Measurements from ENCODE around the gene CDK5RAP2.
"Not testable (repeated sequence)": the region's sequence is repeated elsewhere in the genome, so short reads cannot be mapped to it uniquely, and the experiment has no call there.

CDK5RAP2 gene

DNA sequence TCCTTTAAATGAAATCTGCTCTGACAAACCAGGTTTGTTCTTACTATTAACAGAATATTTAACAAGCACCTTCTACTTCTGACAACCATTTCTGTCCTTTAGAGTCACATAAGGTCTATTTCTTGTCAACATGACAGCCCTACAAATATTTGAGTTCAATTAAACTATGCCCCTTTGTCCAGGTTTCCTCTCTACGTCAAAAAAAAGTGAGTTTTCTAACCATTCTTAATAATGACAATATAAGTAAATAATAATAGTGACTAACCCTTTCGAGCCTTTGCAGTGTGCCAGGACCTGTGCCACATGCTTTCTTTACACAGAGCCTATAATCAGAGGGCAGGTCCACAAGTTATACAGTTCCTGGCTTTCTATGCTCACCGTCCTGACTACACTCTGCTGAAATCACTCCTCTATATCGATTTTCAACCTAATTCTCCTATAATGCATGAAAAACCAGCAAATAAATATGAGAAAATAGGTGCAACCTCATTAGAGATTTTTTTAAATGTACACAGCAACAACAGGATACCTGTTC is 115.0 kb downstream of the CDK5RAP2 start:
- no peak for DNase-seq (ENCODE audit: low spot score)

DNA sequence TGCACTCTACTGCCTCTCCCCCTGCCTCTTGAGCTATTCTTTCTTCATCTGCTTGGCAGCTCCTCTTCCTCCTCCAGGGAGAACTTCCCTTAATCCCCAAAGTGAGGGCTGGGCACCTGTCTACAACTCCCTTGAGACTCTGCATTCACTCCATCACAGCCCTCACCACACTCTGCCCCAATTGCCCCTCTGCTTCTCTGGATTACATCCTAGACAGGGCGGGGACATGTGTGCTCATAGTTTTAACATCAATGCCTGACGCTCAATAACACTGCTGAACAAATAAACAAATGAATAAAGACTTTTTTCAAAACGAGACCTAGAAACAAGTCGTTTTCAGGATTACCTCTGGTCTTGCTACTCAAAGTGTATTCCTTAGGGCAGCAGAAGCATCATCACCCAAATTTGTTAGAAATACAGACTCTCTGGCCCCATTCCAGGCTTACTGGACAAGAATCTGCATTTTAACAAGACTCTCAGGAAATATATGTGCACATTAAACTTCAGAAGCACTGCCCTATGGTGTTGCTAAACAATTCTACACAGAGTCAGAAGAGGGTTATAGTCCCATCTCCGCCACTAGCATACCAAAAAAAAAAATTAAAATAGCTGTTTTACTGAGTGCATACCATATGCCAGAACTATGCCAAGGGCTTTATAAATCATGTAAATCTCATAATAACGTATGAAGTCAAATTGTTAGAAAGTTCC is 115.6 kb downstream of the CDK5RAP2 start:
- DNase-seq (ENCODE audit: low spot score): no peak

DNA sequence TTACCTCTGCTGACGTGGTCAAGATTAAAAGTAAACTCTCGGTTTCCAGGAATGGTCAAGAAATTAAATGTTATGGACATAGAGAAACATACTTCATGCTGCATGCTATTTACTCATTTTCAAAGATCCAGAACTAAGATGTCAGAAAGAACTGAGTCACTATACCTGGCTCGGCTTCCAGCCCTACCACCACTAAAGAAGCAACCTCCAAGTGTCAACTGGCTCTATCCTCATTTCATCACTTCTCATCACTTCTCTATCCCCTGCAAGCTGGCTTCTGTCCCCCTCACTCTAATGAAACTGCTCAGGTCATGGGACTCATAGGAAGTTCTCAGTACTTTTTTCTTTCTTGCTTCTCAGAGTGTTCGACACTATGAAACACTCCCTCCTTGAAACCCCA is 116.2 kb downstream of the CDK5RAP2 start:
- no peak for DNase-seq (ENCODE audit: low spot score)

DNA sequence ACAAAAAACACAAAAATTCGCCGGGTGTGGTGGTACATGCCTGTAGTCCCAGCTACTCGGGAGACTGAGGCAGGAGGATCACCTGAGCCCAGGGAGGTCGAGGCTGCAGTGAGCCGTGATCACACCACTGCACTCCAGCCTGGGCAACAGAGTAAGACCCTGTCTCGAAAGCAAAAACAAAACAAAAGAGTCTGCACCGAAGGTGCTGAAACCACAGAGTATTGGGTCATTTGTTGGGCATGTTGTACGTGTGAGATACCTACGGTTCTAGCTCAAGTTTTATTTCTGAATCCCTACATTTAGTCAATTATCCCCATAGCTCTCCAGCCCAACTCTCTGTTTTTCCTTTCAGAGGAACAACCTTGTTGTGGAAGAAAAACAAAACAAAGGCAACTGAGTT is 118.3 kb downstream of the CDK5RAP2 start:
- DNase-seq (ENCODE audit: low spot score): not testable (repeated sequence)

DNA sequence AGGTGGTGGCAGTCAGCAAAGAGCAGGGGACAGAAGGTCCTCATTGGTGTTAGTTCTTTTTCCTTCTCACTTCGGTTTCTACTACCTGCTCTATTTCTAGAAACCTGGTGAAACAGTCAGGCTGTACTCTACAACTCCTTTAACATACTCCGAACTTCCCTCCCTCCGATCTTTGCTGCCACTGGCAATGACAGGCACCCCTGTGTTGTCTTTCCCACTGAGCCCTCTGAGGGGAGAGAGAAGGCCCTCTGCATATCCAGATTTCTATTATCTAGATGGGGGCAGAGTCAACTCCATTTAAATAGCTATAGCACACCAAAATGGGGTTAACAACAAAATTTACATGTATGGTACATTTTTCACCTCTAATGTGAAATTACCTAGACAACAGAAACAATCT is 123.7 kb downstream of the CDK5RAP2 start:
- DNase-seq (ENCODE audit: low spot score): no peak

DNA sequence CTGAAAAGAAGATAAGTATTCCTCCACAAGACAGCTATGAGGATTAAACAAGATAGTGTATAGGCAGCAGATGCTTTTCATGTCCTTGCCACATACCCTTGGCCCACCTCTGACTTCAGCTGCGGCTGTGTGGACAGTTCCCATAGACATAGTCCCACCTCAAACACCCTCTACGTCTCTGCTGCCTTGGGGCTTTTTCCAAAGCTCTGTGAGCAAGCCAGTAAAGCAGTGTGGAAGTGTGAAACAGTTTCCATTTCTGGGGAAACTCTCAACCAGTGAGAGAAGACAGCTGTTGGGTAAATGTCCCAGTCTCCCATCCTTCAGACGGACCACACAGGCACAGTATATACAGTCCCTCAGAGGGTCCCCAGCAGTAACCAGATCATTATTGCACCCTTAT is 125.5 kb downstream of the CDK5RAP2 start:
- no peak for DNase-seq (ENCODE audit: low spot score)

DNA sequence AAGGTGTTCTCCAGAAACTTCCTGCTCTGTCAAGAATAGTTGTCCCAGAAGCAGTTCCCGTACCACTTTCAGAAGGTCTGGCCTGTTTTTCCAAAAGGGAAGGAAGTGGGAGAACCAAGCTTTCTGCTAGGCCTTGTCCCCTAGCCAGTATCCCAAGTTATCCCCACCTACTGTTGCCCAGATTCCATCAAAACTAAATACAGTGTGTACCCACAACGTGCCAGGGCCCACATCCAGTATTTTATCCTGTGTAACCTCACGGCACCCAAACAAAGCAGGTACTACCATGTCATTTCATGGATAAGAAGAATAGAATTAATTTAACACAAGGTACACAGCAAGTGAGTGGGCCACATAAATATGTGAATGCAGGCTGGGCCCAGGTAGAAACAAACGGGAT is 126.2 kb downstream of the CDK5RAP2 start:
- DNase-seq (ENCODE audit: low spot score): no peak

DNA sequence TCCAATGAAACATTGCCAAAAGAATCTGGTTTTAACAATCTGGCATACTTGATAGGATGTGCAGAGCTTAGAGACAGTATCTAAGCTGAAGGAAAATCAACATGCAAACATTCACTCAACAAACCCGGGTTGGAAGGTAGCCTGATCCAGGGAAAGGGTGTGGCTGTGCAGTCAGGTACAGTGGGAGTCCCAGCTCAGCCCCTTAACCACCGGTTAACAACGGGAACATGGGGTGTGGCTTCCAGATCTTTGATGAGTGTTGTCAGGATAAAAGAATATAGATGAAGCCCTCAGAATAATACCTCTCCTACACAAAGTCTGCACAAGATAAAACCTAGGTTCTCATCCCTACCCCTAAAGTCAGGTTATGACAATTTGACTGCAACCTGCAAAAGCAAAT is 127.3 kb downstream of the CDK5RAP2 start:
- DNase-seq (ENCODE audit: low spot score): no peak

DNA sequence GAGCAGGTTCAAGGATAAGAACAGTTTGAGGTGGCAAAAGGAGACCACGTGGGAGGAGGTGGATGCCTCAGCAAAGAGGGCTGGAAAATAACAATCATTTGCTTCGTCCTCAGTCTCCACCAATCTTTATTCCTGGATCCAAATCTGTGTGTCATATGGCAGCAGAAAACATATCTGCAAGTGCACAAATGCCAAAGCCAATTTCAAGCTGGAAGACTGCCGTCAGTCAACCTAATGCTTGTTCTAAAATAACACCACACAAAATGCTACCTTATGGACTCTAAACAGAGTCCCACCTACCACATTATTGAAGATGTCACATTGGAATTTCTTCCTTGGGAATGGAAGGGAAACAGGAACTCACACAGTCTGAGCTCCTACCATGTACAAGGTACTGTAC is 129.1 kb downstream of the CDK5RAP2 start:
- DNase-seq (ENCODE audit: low spot score): no peak

DNA sequence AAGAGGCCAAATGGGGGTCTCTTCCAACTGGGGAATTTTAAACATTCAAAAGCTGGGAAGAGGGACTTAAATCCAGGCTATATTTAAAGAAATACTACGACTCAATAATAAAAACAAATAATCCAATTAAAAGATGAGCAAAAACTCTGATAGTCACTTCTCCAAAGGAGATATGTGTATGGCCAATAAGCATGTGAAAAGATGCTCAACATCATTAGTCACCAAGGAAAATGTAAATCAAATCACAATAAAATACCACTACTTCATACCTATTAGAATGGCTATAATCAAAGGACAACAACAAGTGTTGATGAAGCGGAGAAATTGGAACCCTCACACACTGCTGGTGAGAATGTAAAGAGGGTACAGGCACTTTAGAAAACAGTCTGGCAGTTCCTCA is 130.4 kb downstream of the CDK5RAP2 start:
- DNase-seq (ENCODE audit: low spot score): no peak

DNA sequence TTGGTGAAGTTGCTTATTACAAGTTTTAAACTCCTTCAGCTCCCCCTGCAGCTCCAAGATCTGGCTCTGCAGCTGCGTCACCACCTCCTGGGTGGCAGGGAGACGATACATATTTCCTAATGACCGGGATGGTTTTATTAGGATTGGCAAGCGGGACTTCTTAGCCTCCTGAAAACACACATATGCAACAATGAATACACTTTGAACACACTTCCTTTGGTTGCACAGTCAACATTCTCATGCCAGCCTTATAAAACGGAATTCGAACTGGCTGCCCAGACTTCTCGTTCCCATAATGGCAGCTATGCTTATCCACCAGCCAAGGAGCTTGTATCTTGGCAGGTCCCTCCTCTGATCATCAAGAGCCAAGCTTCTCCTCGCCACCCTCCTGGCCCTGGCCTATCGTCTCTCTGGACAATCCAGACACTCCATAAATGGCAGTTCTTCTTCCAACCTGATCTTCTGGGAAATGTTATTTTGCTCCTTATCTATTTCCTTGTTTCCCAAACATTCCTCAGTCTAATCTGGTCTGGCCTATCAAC is 131.9 kb downstream of the CDK5RAP2 start:
- no peak for DNase-seq (ENCODE audit: low spot score)

DNA sequence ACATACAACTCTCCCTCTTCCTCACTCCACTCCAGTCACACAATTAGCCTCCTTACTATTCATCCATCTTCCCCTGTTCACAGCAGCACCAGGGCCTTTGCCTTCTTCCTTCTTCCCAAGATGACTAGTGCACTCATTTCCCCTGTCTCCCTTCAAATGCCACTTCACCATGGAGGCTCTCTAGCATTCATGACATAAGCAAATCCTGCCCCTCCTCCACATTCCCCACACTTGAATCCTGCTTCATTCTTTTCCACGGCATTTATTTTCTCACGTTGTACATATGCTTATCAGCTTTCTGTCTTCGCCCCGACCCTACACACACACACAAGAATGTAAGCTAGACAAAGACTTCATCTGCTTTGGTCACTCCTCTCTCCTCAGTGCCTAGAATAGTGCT is 133.3 kb downstream of the CDK5RAP2 start:
- DNase-seq (ENCODE audit: low spot score): no peak

DNA sequence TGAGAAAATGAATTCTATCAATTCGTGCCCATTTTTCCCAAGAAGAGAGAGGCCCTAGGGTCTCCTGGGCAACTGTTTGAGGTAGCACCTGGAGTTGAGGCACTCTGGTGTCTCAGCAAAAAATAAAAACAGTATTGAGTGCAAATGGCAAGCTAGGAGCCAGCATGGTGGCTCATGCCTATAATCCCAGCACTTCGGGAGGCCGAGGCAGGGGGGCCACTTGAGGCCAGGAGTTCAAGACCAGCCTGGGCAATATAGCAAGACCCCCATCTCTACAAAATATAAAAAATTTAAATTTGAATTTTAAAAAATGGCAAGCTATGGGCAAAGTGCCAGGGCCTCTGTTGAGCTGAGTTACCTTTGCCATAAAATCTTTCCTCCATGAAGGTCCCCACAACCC is 136.0 kb downstream of the CDK5RAP2 start:
- no peak for DNase-seq (ENCODE audit: low spot score)

DNA sequence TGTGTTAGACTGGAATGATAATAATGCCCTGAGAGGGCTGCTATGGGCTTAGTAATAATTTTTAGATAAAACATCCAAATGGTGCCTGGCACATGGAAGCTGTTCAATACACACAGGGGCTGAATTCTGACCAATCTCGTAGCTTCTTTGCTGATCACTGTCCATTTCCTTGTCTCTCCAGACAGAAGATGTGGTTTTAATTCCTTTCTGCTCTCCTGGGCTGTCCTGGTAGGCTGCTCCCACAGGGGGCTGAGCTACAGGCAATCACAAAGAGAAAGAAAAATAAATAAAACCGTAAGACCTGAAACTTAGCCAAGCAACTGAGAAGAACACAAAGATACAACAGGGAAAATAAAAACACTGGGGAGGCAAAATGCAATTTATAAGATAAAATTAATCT is 136.5 kb downstream of the CDK5RAP2 start:
- DNase-seq (ENCODE audit: low spot score): no peak

DNA sequence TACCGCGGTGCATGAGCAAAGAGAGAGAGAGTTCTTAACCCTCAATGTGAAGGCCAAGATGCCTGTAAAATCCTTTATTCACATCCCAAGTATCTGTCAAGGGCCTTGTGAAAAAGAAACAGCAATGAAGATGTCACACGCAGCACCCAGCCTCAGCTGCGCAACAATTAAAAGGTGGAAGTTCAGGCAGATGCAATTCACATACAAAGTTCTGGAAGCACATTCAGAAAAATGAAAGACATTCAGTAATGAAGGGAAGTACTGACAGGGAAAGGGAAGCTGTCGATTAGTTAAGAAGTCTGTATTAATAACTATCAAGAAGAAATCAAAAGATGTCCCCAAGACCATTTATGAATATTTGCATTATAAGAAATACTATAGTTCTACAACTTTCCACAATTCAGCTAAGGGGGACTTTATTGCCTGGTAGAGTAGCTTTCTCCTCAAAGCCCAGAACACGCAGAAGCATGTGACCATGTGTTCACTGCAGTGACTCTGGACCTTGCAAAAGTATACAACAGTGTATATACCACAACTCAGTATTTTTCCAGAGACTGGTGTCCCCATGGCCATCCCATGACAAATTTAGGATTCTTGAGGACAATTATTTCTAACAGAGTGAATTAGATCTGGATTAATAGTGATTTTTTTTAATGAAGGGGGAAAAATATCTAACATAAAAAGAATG is 137.5 kb downstream of the CDK5RAP2 start:
- no peak for DNase-seq (ENCODE audit: low spot score)

DNA sequence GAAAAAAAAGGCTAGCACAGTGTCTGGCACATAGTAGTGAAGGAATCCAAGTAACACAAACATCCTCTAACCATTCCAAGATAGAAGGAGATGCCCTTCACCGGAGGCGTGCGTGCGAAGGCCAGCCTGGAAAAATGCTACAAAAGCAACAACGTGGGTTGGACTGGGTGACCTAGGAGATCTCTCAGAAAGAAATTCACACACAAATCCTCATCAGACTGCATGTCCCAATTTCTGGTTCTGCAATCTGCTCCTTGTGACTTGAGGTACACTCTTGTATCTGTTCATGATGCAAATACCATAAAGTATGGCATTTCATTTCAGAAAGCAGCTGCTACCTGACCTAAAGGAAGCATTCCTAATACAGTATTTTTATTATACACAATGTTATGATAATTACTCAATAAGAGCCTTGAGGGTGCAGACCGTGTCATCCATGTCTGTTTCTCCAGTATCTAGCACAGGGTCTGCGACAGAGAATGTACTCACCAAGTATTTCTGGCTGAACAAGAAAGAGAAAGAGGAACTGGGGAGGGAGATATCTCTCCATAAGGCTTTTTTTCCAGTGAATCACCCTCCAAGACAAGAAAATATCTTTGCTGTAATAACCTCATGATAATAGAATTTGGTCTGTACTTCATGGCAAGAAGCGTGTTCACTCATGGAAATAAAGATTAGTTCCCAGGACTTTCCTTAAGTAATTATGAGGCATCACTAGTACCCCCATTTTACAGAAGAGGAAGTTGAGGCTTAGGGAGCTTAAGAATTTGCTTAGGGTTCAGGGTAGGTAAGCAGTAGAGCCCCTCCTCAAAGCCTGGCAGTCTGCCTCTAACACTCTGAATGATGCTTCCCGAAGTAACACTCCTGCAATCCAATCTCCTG is 138.3 kb downstream of the CDK5RAP2 start:
- DNase-seq (ENCODE audit: low spot score): no peak

DNA sequence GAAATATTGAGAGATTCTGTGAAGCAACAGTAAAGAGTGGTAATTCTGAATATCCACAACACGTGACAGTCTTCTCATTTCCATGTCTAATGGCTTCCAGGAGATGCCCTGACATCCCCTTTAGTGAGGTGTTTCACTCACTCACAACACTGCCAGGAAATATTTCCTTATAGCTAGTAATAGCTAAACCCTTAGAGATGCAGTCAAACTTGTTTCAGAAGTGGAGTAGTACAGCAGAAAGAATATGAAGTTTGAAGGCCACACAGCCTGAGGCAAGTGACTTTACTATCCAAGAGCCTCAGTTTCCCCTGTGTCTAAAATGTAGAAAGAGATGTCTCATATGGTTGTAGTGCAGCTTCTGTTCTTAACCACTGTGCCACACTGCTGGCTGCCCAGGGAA is 139.2 kb downstream of the CDK5RAP2 start:
- DNase-seq (ENCODE audit: low spot score): no peak

DNA sequence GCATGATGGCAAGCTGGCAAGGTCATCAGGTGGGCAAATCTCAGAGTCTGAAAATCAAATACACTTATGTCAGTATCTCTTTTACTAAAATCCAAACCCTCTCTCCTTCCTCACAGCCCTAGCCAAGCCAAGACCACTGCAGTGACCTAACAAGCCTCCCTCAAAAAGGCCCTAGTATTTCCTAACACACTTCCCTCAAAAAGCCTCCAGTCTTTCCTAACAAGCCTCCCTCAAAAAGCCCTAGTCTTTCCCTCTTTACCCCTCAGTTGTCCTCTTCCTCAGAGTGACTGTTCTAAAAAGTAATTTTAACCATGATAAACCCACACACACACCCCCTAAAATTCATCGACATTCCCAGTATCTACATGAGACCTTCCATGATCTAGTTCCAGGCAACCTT is 140.0 kb downstream of the CDK5RAP2 start:
- DNase-seq (ENCODE audit: low spot score): no peak

DNA sequence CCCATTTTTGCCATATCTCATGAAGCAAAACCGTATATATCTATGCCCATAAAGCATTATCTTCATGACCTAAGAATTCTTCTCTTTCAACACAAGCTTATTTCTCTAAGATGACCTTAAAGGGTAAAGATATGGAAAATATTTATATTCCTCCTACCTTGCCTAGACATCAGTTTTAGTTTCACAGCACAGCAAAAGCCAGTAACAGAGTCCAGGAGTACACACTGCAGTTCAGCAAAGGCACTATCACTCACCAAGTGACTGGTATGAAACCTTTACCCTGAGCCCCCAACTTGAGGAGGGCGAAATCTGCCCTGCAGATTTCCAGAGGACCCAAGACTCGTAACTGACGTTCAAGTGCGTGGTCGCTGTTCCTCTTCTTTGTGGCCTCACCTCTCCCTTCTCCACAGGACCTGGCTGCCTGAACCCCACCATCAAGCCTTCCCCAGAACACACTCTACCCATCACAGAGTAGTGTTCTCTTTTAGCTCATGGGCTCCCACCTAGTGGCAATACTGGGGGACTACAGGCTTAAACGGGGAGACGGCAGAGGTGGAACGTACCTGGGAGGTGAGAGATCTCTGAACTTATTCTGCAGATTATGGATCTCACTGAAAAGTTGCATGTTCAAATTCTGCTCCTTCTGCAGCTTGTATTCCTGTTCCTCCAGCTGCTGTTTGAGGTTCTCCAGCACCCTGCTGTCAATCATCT is 141.0 kb downstream of the CDK5RAP2 start:
- peak; percentile 38 for DNase-seq (ENCODE audit: low spot score)

DNA sequence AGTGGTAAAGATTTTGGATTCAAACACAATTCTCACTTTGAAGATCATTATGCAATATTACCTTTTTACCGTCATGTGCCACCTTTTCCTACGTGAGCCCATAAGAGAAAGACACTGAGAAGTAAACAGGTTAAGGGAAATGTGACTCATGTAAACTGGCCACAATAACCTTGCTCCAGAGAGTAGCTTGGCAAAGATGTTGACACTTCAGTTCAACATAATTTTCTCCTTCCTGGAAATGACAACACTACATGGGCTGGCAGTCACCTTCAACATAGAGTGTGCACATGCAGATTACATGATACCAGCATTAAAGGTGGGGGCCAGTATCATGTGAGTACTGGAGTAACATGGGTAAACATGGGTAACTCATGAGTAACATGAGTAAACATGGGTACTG is 141.9 kb downstream of the CDK5RAP2 start:
- no peak for DNase-seq (ENCODE audit: low spot score)

DNA sequence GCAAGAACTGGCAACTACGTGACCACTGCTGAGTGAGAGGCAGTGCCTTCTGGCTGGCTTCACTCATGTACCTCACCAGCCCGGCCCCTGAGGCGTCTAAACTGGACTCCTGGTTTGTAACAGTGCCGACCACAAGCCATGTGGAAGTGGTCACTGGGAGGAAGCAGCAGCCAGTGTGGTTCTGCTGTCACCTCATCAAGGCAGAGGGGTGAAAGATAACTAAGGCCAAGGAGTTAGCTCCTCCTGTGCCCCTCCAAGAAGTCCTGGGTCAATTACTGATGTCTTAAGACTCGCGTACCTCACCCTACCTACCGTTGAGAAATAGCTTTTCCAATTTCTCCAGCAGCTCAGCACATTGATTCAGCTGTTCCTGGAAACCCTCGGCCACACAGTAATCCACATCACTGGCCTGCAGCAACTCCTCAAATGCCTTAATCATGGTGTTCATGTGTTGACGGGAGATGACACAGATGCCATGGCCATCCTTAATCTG is 142.9 kb downstream of the CDK5RAP2 start:
- no peak for DNase-seq (ENCODE audit: low spot score)

DNA sequence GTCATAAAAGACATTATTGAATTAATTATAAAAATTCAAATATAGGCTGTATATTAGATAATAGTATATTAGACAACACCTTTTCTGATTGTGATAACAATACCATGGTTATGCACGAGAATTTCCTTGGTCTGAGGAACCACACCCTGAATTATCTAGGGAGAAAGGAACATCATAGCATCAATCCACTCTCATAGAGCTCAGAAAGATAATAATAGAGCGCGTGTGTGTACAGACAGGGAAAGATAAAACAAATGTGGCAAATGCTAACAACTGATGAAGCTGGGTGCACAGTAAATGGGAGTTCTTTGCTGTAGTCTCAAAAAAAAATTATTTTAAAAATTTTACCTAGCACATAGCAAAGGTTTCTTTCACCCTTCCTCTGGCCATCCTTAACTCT is 143.5 kb downstream of the CDK5RAP2 start:
- DNase-seq (ENCODE audit: low spot score): no peak
